Activated naive CD4-positive, alpha-beta T cell treated with anti-CD3 and anti-CD28 coated beads for 36 hours (primary cell): Measurements from ENCODE around the gene AGPAT1. TPM values are rescaled to one million over a fixed set of nuclear protein-coding genes. Genes with fewer than 3 reads are reported as not detected.

Experiments used
- CTCF ChIA-PET: fragments of 350-600 bp; sonication (Branson Sonifier 250); formaldehyde crosslinking; loops from one replicate; lab custom pipeline; 2021; ENCODE audit warnings: antibody characterized with exemption; lab: Charles Lee
- DNase-seq: peaks from one replicate; pipeline ENCODE4 v3.0.0-alpha.2; 2020
- H3K27ac Mint-ChIP-seq: one replicate; pipeline ENCODE4 v1.8.0; 2021; ENCODE audit warnings: mild to moderate bottlenecking, mixed read lengths
- H3K27me3 Mint-ChIP-seq: one replicate; pipeline ENCODE4 v1.8.0; 2021; ENCODE audit warnings: low read depth, mixed read lengths
- H3K36me3 Mint-ChIP-seq: one replicate; pipeline ENCODE4 v1.8.0; 2021; ENCODE audit warnings: low read depth, mixed read lengths
- H3K4me1 Mint-ChIP-seq: one replicate; pipeline ENCODE4 v1.8.0; 2021; ENCODE audit warnings: low read depth, mixed read lengths
- H3K4me3 Mint-ChIP-seq: one replicate; pipeline ENCODE4 v1.8.0; 2021; ENCODE audit warnings: mild to moderate bottlenecking, moderate library complexity, mixed read lengths
- H3K9me3 Mint-ChIP-seq: one replicate; pipeline ENCODE4 v1.8.0; 2021; ENCODE audit warnings: mixed read lengths
- intact Hi-C: fragments of 100-400 bp; cut with micrococcal nuclease; formaldehyde crosslinking; loops from one replicate; pipeline ENCODE4 v1.15.1; 2023
- total RNA-seq, 2 experiments: library from RNA; stranded (reverse); gene quantifications; one replicate each; pipeline ENCODE4 v1.2.3, GENCODE V29; 2021

AGPAT1 gene, protein sequence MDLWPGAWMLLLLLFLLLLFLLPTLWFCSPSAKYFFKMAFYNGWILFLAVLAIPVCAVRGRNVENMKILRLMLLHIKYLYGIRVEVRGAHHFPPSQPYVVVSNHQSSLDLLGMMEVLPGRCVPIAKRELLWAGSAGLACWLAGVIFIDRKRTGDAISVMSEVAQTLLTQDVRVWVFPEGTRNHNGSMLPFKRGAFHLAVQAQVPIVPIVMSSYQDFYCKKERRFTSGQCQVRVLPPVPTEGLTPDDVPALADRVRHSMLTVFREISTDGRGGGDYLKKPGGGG
- total RNA-seq: 10 to 100 TPM; 25.8 to 26.5 TPM

DNA sequence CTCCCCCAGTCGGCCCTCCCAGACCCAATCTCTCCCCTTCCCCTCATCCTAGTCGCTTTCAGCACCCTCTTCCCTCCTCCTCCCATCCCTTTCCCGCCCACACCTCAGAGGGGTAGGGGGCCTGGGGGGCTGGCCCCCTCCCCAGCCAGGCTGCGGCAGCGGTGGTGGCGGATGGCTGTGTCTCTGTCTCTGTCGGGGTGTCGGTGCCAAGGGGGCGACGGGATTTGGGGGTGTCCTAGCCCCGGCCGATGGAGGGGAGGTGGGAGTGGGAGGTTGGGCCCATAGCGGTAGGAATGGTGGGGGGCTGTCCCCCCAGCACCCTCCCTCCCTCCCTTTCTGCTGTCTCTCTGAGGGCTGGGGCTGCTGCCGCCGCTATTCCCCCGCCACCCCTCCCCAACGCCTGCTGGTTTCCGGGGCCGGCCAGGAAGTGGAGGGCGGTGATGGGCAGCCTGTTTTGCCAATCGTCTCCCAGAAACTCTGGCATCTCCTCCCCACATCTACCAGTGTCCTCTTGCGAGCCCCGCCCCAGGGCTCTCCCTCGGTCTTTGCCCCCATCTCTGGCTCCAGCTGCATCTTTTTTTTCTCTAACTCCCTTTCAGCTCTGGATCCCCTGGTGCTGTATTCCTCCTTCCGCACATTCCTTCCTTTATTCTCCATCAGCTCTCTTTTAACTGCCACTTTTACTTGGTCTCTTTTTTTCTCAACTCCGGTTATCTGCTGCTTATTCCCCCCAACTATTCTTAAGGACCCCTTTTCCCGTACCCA, at the start of gene AGPAT1:
Gene AGPAT1 (minus strand): TSS at position 374 of the 765 bp plus-strand sequence. CDS start 4,588 bp downstream, outside the sequence.
- CTCF ChIA-PET: interaction anchor here (1.2 to 2.9 kb wide), 2 partner anchors 13 to 19 kb away, joined by 3 to 11 read pairs; no protein-coding TSS in a partner anchor
- H3K27me3 Mint-ChIP-seq: no peaks in the 10 kb centered on the region
- DNase-seq: peak; percentile 99
- H3K4me3 Mint-ChIP-seq: peak within 1 kb of the TSS; percentile 91
- peaks cover 8% of the 10 kb centered on the region for H3K36me3 Mint-ChIP-seq
- peak within 1 kb of the TSS; percentile 96 for H3K27ac Mint-ChIP-seq
- H3K9me3 Mint-ChIP-seq: no peaks in the 10 kb centered on the region
- intact Hi-C loops: loop anchor here (1.0 to 5.0 kb wide), 4 partner anchors 279 to 796 kb away; partner anchors contain the start of genes EHMT2 and PSMB8
- peaks cover 64% of the 10 kb centered on the region for H3K4me1 Mint-ChIP-seq

DNA sequence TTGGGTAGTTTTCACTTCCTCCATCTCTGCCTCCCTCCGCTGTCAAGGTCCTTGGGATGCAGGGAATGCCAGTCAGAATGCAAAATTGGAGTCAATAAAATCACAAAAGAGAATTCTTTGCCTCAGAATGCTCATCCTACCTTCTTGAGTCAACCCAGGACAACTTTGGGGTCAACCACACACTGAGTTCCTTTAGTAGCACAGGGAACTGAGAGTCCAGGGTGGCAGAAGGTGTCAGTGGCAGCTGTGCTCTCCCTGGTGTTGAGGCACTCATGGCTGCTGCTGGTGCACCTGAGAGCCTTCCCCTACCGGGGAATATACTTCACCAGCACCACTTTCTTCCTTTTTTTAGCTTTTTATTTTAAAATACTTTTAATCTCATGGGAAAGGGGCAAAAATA, 48.8 kb upstream of the AGPAT1 start:
- CTCF ChIA-PET: no interaction called here
- Mint-ChIP-seq H3K9me3 (no peaks in the 10 kb centered on the region), H3K4me1 (peaks cover 16% of the 10 kb centered on the region), H3K27me3 (no peaks in the 10 kb centered on the region), H3K36me3 (no peaks in the 10 kb centered on the region), H3K4me3 (no peak overlapping the region), H3K27ac (no peak overlapping the region)
- DNase-seq: no peak
- intact Hi-C loops: no loop called here

DNA sequence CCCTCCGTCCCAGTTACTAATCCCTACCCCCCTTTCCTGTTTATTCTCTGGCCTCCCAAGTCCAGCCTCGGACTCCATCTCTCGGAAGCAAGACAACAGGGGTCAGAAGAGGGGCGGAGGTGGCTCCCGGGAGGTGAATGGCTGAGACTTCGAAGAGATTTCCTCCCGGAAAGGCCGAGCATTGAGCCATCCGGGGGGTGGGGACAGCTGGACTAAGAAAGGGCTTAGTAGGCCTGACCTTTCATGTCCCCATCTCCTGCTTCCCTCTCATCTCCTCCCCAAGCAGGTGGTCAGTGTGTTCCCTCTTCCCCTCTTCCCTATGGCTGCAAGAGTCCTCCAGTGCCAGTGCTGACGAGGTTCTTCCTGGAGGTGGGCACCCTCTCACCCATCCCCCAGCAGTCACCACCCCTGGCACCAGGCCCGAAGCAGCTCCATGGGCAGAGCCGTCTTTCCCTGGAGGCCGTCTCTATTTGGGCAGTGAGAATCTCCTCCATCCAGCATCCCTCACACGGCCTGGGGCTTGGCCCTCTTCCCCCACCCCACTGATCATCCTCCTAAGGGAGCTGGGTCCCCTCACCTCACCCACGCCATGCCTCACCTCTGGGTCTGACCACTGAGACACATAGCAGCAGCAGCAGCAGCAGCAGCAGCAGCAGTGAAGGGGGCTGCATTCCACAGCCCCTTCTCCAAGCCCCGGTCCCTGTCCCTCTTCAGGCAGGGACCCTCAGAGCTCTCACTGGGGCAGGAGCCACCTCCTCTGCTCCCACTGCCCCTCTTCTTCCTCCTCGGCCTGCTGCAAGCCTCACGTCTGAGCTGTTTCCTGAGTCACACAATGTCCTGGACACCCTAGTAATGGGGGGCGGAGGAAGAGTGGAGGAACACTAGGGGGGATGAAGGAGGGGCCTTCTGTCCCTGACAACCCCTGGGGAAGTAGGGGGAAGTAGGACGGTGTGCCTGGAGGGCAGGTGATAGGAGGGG, 47.7 kb upstream of the AGPAT1 start, which contains the start of gene NOTCH4:
Gene NOTCH4 (minus strand): TSS at position 810 of the 978 bp plus-strand sequence. CDS start 139 bp downstream, at position 671.
- no peaks in the 10 kb centered on the region for H3K36me3 Mint-ChIP-seq
- H3K9me3 Mint-ChIP-seq: no peaks in the 10 kb centered on the region
- H3K27ac Mint-ChIP-seq: no peak within 1 kb of the TSS
- peaks cover 16% of the 10 kb centered on the region for H3K4me1 Mint-ChIP-seq
- CTCF ChIA-PET: no interaction called here
- no peak within 1 kb of the TSS for H3K4me3 Mint-ChIP-seq
- intact Hi-C loops: no loop called here
- DNase-seq: no peak
- H3K27me3 Mint-ChIP-seq: no peaks in the 10 kb centered on the region

DNA sequence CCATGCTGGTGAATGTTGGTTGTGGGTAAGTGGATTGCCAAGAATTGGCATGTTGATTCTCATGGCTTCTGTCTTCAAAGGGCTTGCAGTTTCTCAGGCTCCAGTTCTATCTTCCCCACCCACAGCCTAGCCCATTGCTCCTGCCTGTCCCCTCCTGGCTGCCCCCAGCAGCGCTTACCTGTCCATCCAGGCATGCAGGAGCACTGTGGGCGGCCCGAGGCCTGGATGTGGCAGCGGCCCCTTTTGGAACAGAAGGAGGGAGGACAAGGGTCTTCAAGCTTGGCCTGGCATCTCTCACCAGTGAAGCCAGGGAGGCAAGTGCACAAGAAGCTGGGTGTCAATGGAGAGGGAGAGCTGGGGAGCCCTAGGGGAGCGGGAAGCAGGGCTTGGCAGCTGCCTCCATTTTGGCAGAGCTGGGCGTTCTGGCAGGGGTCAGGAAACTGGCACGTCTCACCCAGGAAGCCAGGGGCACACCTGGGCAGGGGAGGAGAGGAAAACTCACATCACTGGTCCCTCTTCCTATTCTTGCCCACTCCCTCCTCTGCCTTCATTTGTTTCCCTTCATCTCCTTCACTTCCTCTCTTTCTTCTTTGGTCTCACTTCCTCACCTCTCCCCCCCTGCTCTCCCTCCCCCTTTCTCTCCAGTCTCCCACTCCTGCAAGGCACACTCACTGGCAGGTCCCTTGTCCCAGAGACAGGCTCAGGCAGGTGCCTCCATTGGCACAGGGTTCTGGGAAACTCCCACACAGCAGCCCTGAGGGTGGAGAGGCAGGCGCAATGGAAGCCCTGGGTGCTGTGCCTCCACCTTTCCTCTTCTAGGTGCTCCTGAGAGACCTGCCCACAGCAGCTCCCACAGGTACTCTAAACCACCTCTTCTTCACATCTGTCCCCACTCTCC, 46.7 kb upstream of the AGPAT1 start:
- H3K27ac Mint-ChIP-seq: no peak overlapping the region
- H3K27me3 Mint-ChIP-seq: no peaks in the 10 kb centered on the region
- no peak for DNase-seq
- peaks cover 16% of the 10 kb centered on the region for H3K4me1 Mint-ChIP-seq
- H3K36me3 Mint-ChIP-seq: no peaks in the 10 kb centered on the region
- no peaks in the 10 kb centered on the region for H3K9me3 Mint-ChIP-seq
- H3K4me3 Mint-ChIP-seq: no peak overlapping the region
- intact Hi-C loops: no loop called here
- CTCF ChIA-PET: no interaction called here

DNA sequence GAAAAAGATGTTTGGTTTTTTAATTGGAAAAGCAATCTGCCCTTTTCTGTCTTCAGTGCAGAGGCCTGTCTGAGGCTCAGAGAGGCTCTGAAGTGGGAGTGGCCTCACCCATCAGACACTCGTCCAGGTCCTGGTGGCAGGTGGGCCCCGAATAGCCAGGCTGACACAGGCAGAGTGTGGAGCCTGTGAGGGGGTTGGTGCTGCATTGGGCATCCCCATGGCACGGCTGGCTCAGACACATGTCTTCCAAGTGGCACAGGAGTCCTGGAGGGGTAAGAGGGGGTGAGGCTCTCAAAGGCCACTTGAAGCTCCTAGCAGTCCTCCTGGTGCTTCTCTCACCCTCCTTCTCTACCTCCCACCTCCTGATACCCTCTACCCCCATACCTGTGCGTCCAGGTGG, 44.1 kb upstream of the AGPAT1 start:
- Mint-ChIP-seq H3K9me3 (no peaks in the 10 kb centered on the region), H3K27me3 (no peaks in the 10 kb centered on the region), H3K36me3 (no peaks in the 10 kb centered on the region), H3K27ac (no peak overlapping the region), H3K4me1 (peaks cover 16% of the 10 kb centered on the region), H3K4me3 (no peak overlapping the region)
- intact Hi-C loops: no loop called here
- CTCF ChIA-PET: no interaction called here
- DNase-seq: no peak

DNA sequence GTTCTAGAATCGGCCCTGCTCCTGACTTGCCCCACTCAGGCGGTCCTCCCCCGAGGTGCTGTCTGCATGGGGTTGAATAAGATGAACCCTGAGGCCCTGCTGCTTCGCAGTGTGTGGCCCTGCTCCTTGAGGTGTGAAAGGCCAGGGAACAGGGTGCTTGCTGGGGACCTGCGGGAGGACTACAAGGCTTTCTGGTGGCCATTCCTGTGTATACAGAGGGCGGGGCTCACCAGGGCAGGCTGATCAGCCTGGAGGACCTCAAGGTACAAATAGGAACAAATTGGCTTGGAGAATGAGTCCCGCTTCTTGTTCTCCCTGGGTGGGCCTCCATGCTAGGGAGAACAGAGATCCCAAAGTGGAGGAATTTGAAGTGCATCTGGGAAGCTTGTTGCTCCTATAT, 42.3 kb upstream of the AGPAT1 start:
- Mint-ChIP-seq H3K9me3 (no peaks in the 10 kb centered on the region), H3K4me3 (no peak overlapping the region), H3K4me1 (peaks cover 10% of the 10 kb centered on the region), H3K27me3 (no peaks in the 10 kb centered on the region), H3K36me3 (no peaks in the 10 kb centered on the region), H3K27ac (no peak overlapping the region)
- intact Hi-C loops: no loop called here
- DNase-seq: no peak
- CTCF ChIA-PET: interaction anchor here (1.0 to 1.2 kb wide), 2 partner anchors 102 to 483 kb away, joined by 3 to 4 read pairs; no protein-coding TSS in a partner anchor

DNA sequence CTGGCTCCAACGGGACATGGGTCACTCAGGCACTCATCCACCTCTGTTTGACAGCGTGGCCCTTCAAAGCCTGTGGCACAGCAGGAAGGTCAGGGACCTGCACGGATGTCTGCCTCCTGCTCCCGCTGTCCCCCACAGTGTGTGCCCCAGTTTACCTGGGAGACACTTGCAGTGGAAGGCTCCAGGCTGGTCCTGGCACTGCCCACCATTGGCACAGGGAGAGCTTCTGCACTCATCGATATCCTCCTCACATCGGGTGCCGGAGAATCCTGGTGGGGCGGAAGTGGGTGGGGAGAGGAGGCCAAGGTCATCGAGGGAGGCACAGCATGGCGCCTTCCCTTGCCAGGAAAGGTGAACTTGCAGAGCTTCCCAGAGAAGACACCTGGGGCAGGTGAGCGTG, 41.1 kb upstream of the AGPAT1 start:
- intact Hi-C loops: no loop called here
- Mint-ChIP-seq H3K27ac (no peak overlapping the region), H3K4me1 (no peaks in the 10 kb centered on the region), H3K27me3 (no peaks in the 10 kb centered on the region), H3K36me3 (no peaks in the 10 kb centered on the region), H3K4me3 (no peak overlapping the region), H3K9me3 (no peaks in the 10 kb centered on the region)
- CTCF ChIA-PET: no interaction called here
- no peak for DNase-seq

DNA sequence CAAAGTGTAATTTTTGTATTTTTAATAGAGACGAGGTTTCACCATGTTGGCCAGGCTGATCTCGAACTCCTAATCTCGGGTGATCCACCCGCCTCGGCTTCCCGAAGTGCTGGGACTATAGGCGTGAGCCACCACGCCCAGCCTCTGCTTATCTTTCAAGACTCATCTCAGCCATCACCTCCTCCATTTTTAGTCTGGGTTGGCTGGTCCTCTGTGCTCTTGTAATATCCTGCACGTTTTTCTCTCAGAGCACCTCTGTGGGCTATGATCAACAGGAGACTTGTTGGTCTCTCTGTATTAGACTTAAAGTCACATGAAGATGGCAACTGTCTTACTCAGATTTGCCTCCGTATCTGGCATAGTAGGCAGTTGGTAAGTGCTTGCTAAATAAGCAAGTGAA, 40.4 kb upstream of the AGPAT1 start:
- no peak for DNase-seq
- Mint-ChIP-seq H3K27ac (no peak overlapping the region), H3K4me1 (no peaks in the 10 kb centered on the region), H3K36me3 (no peaks in the 10 kb centered on the region), H3K4me3 (no peak overlapping the region), H3K9me3 (no peaks in the 10 kb centered on the region), H3K27me3 (no peaks in the 10 kb centered on the region)
- CTCF ChIA-PET: no interaction called here
- intact Hi-C loops: no loop called here

DNA sequence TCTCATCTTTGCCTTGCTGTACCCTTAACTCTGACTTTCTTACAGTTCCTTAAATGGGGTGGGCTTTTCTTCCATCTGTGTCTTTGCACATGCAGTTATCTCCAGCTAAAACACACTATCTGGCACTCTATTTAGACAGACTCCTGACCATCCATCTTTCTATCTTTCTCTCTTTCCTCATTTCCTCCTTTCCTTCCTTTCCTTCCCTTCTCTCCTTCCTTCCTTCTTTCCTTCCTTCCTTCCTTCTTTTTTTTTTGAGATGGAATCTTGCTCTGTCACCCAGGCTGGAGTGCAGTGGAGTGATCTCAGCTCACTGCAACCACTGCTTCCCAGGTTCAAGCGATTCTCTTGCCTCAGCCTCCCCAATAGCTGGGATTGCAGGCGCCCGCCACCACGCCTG, 39.7 kb upstream of the AGPAT1 start:
- intact Hi-C loops: no loop called here
- DNase-seq: no peak
- Mint-ChIP-seq H3K27ac (no peak overlapping the region), H3K36me3 (no peaks in the 10 kb centered on the region), H3K9me3 (no peaks in the 10 kb centered on the region), H3K4me1 (no peaks in the 10 kb centered on the region), H3K27me3 (no peaks in the 10 kb centered on the region), H3K4me3 (no peak overlapping the region)
- CTCF ChIA-PET: no interaction called here

DNA sequence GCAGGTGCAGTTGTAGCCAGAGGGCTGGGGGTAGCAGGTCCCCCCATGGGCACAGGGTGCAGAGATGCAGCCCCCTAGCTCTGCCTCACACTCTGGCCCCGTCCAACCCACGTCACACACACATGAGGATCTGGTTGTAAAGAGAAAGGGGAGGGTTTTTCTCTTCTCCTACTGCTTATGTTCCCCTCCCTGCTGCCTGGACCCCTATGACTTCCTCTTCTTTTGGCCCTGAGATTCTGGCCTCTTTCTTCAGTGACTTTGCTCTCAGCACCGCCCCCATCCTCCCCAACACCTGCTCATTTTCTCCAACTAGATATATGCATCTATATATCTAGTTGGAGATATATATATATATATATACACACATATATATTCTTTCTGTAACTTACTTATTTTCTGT, 38.2 kb upstream of the AGPAT1 start:
- Mint-ChIP-seq H3K27me3 (no peaks in the 10 kb centered on the region), H3K27ac (no peak overlapping the region), H3K4me1 (no peaks in the 10 kb centered on the region), H3K4me3 (no peak overlapping the region), H3K9me3 (no peaks in the 10 kb centered on the region), H3K36me3 (no peaks in the 10 kb centered on the region)
- intact Hi-C loops: no loop called here
- CTCF ChIA-PET: no interaction called here
- DNase-seq: no peak

DNA sequence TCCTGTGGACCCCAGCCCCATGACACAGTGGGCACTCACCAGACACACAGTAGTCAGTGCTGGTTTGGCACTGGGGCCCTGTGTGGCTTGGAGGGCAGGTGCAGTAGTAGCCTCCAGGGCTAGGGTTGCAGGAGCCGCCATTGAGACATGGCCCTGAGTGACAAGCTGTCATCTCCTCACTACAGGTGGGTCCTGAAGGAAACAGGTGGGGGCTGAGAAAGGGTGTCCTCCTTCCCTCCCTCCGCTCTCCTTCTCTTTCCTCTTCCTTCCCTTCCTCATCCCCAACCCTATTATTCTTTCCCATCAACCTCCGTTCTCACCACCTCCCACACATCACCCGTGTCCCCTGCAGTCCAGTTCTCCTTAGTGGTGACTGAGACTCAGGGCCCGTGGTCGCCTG, 37.8 kb upstream of the AGPAT1 start:
- Mint-ChIP-seq H3K9me3 (no peaks in the 10 kb centered on the region), H3K4me3 (no peak overlapping the region), H3K36me3 (no peaks in the 10 kb centered on the region), H3K4me1 (no peaks in the 10 kb centered on the region), H3K27ac (no peak overlapping the region), H3K27me3 (no peaks in the 10 kb centered on the region)
- CTCF ChIA-PET: no interaction called here
- no peak for DNase-seq
- intact Hi-C loops: no loop called here
